T47D (cell line): Measurements from ENCODE around the gene ABL1.

ENCODE experiments used
- DNase-seq, 2 experiments: peaks; one replicate each; pipeline versions ENCODE4 v3.0.0 to v3.0.0-alpha.2; 2011 to 2012; ENCODE audit warnings: low read depth in 1 of 2, low spot score in 1 of 2
- JUND ChIP-seq: IDR thresholded peaks from 2 replicates; pipeline ENCODE4 v1.6.1; 2012; ENCODE audit warnings: low read depth
- in situ Hi-C: cut with HindIII; loops from 2 replicates; pipeline ENCODE4 v1.10.0; 2016; ENCODE audit warnings: low sequenced_read_pairs, low pct_unique_long_range_greater_than_20kb

The ABL1 gene

DNA sequence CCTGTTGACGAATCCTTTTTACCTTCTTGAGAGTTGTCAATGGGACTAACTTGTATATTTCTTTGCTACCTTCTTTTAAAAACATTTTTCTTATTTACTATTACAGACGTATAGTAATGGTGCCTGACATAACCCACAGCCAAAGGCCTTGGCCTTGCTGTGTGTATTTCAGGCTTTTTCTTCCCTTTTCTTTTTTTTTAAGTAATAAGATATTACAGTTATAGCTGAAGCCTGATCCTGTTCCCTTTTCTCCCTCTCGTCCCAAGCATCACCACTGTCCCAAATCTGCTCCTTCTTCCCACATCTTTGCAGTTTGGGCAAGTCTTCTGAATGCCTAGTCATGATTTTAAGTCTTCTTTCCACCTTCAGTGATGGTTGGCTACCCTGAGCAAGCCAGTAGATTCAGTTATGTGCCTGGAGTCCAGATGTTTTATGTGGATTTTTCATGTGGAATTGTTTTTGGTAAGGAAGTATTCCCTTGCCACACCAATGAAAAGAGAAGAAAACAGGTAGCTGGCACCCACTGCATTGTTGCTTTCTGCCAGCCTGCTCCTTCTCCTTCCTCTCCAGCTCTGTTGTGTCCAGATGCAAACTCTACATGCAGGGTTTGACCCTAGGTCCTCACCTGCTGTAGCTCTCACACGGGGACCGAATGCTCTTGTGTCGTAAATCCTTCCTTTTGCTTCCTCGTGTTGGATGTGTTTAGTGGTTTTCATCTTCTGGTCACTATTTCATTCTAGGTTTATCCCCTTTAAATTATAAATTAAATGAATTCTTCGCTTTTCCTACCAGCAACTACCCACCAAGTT, 26.5 kb downstream of the ABL1 start:
- TF ChIP-seq JUND = no peak
- in situ Hi-C loops = no loop called here
- no peak for DNase-seq

DNA sequence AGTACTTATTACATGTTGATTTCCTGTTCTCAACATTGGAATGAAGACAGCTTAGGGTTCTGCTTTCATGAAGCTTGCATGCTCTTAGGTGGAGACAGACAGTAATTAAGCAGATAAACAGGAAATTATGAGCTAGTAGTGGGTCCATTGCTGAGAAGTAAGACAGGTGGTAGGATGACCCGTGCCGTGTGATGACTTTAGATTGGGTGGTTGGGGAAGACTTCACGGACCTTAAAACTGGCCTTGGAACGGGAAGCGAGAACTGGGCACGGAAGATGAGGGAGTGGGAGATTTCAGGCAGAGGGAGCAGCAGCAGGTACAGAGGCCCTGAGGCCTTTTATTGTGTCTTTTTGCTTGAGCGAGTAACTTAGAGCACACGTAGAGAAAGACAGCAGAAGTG, 27.2 kb downstream of the ABL1 start:
- in situ Hi-C loops = no loop called here
- no peak for DNase-seq
- no peak for TF ChIP-seq JUND

DNA sequence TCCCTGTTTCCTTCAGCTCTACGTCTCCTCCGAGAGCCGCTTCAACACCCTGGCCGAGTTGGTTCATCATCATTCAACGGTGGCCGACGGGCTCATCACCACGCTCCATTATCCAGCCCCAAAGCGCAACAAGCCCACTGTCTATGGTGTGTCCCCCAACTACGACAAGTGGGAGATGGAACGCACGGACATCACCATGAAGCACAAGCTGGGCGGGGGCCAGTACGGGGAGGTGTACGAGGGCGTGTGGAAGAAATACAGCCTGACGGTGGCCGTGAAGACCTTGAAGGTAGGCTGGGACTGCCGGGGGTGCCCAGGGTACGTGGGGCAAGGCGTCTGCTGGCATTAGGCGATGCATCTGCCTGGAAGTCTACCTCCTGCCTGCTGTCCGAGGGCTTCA, 27.7 kb downstream of the ABL1 start:
- no peak for TF ChIP-seq JUND
- in situ Hi-C loops = no loop called here
- no peak for DNase-seq

DNA sequence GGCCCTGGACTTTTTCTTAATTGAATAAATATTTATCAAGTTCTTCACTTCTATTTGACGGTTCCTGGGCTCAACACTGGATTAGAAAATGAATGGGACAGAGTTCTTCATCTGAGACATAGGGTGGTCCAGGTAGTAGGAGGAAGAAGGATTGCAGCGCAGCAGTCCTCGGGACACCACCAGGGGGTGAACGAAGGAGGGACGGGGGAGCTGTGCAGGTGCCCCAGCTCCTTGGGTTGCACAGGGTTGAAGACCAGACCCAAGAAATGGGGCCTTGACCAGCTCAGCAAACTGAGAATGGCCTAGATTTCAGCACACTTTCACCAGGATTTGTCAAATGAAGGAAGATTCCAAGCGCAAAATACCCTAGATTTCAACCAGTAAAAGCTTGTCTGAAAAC, 29.5 kb downstream of the ABL1 start:
- no peak for TF ChIP-seq JUND
- no peak for DNase-seq
- in situ Hi-C loops = no loop called here

DNA sequence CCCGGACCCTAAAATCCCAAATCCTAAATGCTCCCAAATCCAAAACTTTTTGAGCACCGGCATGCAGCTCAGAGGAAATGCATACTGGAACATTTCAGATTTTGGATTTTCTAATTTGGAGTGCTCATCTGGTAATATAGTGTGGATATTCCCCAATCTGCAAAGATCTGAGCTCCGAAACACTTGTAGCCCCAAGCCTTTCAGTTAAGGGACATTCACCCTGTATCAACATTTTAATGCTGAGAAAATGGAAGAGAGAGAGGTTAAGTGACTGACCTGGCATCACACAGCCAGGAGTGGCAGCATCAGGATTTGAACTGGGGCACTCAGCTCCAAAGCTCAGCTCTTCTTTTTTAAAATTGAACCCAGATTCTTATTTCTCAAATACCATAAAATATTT, 30.9 kb downstream of the ABL1 start:
- TF ChIP-seq JUND = no peak
- in situ Hi-C loops = no loop called here
- no peak for DNase-seq

DNA sequence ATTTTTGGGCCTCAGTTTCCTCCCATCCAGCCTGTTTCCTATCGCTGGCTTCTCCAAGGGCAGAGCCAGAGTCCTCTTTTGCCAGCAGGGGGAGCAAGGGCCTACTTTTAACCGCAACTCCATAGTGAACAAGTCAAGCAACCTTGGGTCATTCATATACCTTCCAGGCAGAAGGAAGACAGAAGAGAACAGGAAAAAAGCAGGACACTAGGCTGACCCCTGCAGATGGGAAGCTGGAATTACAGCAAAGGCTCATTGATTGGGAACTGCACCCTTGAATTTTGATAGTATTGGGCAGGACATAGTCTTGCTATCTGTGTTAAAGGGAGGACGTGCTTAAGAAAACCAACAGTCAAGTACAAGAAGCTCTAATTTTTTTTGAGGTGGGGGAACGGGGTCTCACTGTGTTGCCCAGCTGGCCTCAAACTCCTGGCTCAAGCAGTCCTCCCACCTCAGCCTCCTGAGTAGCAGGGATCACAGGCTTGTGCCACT, 31.5 kb downstream of the ABL1 start:
- no peak for TF ChIP-seq JUND
- peak; percentile 75 to 98 for DNase-seq
- in situ Hi-C loops = no loop called here

DNA sequence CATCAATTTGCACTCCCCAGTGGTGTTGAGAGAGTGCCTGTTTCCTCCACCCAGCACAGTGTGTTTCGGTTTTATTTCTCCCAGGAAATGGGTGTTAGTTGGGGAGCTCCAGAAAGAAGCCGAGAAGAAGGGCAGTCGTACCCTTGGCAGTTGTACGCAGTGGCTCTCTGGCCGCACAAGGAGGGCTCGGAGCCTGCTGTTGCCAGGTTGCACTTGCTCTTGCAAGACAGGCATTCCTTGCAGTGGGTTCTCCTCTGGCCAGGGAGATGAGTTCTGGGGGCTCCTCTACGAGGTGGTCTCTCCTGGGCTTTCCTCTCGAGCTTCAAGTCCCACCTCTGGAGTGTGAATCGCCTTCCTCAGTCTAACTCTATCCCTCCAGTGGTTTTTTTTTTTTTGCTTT, 32.5 kb downstream of the ABL1 start:
- no peak for DNase-seq
- in situ Hi-C loops = no loop called here
- no peak for TF ChIP-seq JUND

DNA sequence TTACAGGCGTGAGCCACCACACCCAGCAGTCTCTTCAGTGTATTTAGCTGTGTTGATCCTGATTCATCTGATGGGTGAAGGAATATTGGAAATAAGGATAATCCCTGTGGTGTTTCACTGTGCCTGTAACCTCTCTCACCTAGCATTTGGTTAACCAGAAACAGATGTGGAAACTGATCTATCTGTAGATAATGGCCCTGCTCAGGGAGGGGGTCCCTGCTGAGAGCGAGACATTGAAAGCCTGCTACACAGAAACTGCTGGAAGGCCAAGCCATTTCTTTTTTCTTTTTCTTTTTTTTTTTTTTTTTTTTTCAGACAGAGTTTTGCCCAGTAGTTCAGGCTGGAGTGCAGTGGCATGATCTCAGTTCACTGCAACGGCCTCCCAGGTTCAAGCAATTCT, 33.2 kb downstream of the ABL1 start:
- in situ Hi-C loops = no loop called here
- TF ChIP-seq JUND = no peak
- DNase-seq = no peak

DNA sequence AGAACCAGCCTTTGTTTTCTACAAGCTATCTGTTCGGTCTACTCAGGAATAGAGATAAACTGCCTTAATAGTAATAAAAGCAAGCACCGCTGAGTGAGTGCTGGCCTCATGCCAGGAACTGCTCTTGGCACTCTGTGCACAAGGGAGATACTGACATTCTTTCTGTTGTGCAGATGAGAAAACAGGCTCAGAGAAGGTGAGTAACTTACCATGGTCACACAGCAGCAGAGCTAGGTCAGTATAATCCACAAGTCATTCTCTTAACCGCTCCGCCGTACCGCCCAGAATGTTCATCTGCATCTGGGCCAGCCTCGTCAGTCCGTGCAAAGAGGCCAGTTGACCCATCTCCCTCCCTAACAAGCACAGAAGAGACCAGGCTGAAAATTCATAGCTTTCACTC, 34.2 kb downstream of the ABL1 start:
- TF ChIP-seq JUND = no peak
- DNase-seq = no peak
- in situ Hi-C loops = no loop called here

DNA sequence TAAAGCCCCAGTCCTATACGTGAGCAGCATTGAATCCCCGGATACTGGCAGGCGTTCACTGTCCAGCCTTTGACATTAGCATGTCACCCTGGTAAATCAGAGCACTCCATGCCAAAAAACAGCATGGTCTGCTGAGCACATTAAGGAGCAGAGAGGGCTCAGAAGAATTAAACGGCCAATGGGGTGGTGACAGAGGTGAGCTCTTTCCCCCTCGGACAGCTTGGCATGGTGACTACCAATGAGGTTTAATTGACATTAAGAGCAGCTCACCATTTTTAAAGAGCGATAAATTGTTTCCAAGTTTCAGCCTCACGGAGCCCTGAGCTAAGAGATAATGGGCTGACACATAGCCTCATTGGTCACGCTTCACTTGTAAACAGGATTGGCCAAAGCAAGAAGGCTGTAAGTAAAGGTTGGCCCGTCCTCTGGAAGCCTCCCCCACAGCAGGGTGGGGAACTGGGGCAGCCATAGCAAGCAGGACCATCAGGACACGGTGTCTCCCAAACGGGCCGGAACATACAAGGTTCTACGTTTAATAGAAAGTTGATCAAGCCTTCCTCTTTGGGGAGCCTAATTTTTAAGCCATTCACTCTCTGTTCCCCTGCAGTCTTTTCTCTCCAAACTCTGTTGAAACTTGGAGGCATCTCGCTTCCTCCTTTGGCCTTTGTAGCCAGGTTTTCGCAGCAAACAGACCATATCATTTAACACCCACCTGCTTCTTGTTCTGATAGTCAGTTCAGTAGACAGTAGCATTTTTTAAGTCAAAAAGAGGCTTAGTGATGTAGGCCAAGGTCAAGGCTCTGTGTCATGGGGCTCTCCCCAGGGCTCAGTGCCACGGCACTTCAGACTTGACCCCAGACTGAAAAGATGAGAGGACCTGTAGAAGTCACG, 35.7 kb downstream of the ABL1 start:
- no peak for DNase-seq
- in situ Hi-C loops = no loop called here
- no peak for TF ChIP-seq JUND

DNA sequence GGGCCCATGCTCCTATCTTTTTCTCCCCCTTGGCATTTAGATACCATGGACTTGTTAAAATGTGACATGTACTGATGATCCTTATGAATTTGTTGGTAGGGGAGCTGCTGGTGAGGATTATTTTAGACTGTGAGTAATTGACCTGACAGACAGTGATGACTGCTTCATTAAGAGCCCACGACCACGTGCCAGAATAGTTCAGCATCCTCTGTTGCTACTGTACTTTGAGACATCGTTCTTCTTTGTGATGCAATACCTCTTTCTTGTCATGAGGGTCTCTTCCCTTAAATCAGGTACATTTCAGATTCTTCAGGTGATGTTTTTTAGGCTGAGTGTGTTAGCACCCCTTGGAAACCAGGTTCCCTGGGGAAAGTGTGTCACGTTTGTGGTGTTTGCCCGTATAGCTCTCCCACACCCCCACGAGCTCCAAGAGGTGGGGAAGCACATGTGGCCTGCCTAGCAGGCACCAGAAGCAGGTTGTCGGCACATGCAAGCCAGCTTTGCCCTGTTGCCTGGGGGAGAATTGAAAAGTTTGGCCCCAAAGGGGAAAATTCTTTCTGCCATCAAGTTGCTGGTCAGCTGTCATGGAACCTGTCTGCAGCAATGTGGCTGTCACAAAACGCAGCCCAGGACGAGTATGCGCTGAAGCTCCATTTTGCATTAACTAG, 36.5 kb downstream of the ABL1 start:
- in situ Hi-C loops = no loop called here
- no peak for TF ChIP-seq JUND

DNA sequence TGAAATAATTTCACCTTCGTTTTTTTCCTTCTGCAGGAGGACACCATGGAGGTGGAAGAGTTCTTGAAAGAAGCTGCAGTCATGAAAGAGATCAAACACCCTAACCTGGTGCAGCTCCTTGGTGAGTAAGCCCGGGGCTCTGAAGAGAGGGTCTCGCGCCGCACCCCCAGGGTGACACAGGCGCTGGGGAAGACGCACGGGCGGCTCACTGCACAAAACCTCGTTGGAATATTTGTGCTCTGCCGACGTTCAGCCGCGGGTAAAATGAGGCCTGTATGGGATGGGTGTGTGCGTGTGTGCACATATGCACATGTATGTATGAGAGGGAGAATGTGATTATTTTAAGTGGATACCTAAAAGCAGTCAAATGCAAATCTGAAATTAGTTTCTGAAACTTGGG, 37.0 kb downstream of the ABL1 start:
- DNase-seq = no peak
- in situ Hi-C loops = no loop called here
- TF ChIP-seq JUND = no peak

More for the DNA sequence above, 36.5 kb downstream of the ABL1 start:
- DNase-seq = no peak
